H1 (cell line): Measurements from ENCODE around the gene NAA10. TPM values are rescaled to one million over a fixed set of nuclear protein-coding genes. Genes with fewer than 3 reads are reported as not detected.

Experiments used
- CTCF ChIA-PET: fragments of 300-600 bp; sonication (Branson Sonifier 250); formaldehyde crosslinking; loops from one replicate; lab custom pipeline; 2021; ENCODE audit not compliant: partially characterized antibody; lab: Charles Lee
- POLR2A ChIA-PET: fragments of 300-600 bp; sonication (Branson Sonifier 250); formaldehyde crosslinking; loops from one replicate; lab custom pipeline; 2021; ENCODE audit warnings: inconsistent platforms; ENCODE audit not compliant: partially characterized antibody; lab: Charles Lee
- DNase-seq, 2 experiments: peaks; one replicate each; pipeline versions ENCODE4 v3.0.0 to v3.0.0-alpha.2; 2010 to 2022; ENCODE audit warnings: low spot score in 2 of 2, low read depth in 1 of 2, mixed read lengths in 1 of 2
- FAIRE-seq: peaks from 2 replicates; lab custom pipeline; 2011; peaks lifted over from hg19 to GRCh38; lab: Jason Lieb, UNC
- H2AFZ ChIP-seq: 2 replicates; pipeline ENCODE4 v1.8.1; 2012; ENCODE audit warnings: low read length, inconsistent platforms
- H2AK5ac ChIP-seq: 2 replicates; pipeline ENCODE4 v1.6.1; 2013; ENCODE audit warnings: low read depth, low read length
- H2BK120ac ChIP-seq: replicated peaks from 2 replicates; pipeline ENCODE3; 2013; ENCODE audit warnings: low read depth, low read length, inconsistent platforms
- H2BK12ac ChIP-seq: 2 replicates; pipeline ENCODE4 v1.6.1; 2013; ENCODE audit warnings: low read depth, low read length
- H2BK15ac ChIP-seq: 2 replicates; pipeline ENCODE4 v1.6.1; 2013; ENCODE audit warnings: low read length
- H2BK20ac ChIP-seq: 2 replicates; pipeline ENCODE4 v1.6.1; 2013; ENCODE audit warnings: low read length
- H2BK5ac ChIP-seq: 2 replicates; pipeline ENCODE4 v1.6.1; 2013; ENCODE audit warnings: low read depth, low read length
- H3K14ac ChIP-seq: 2 replicates; pipeline ENCODE4 v1.6.1; 2013; ENCODE audit warnings: inconsistent platforms; ENCODE audit not compliant: insufficient read length
- H3K18ac ChIP-seq: 2 replicates; pipeline ENCODE4 v1.6.1; 2013; ENCODE audit warnings: low read length; ENCODE audit errors: extremely low read depth
- H3K23ac ChIP-seq: 2 replicates; pipeline ENCODE4 v1.6.1; 2013; ENCODE audit warnings: inconsistent platforms; ENCODE audit not compliant: insufficient read length
- H3K23me2 ChIP-seq: 2 replicates; pipeline ENCODE4 v1.6.1; 2013; ENCODE audit warnings: low read depth, low read length
- H3K27ac ChIP-seq: 2 replicates; pipeline ENCODE4 v1.6.1; 2011; ENCODE audit warnings: low read depth, low read length, inconsistent platforms
- H3K27me3 ChIP-seq, 4 experiments: replicated peaks in 1 of 4; 1 replicate in 1 of 4; 2 replicates in 3 of 4; pipeline versions ENCODE4 v1.6.1 to v1.8.1; 2011 to 2013; ENCODE audit warnings: low read length in 3 of 4, mild to moderate bottlenecking in 3 of 4, inconsistent platforms in 2 of 4, mixed read lengths in 2 of 4, moderate library complexity in 1 of 4; ENCODE audit not compliant: control insufficient read depth in 3 of 4, insufficient read depth in 3 of 4; ENCODE audit errors: extremely low read depth in 1 of 4
- H3K36me3 ChIP-seq, 4 experiments: 2 replicates each; pipeline versions ENCODE4 v1.6.1 to v1.8.1; 2011 to 2013; ENCODE audit warnings: mild to moderate bottlenecking in 4 of 4, low read length in 3 of 4, moderate library complexity in 2 of 4, control low read depth in 1 of 4, inconsistent platforms in 1 of 4; ENCODE audit not compliant: insufficient read depth in 4 of 4, control insufficient read depth in 2 of 4
- H3K4ac ChIP-seq: replicated peaks from 2 replicates; pipeline ENCODE3; 2013; ENCODE audit warnings: low read length, low read depth, mixed read lengths, inconsistent platforms; ENCODE audit not compliant: insufficient read length
- H3K4me1 ChIP-seq, 4 experiments: replicated peaks in 1 of 4; 1 replicate in 1 of 4; 2 replicates in 3 of 4; pipeline versions ENCODE4 v1.6.1 to v1.8.1; 2011 to 2013; ENCODE audit warnings: low read length in 3 of 4, inconsistent platforms in 2 of 4, mixed read lengths in 1 of 4; ENCODE audit not compliant: insufficient read depth in 4 of 4, control insufficient read depth in 3 of 4
- H3K4me2 ChIP-seq, 2 experiments: 2 replicates each; pipeline versions ENCODE4 v1.6.1 to v1.8.1; 2011 to 2013; ENCODE audit warnings: low read depth in 2 of 2, low read length in 2 of 2, control low read depth in 1 of 2, inconsistent platforms in 1 of 2, mild to moderate bottlenecking in 1 of 2; ENCODE audit not compliant: insufficient read depth in 1 of 2
- H3K4me3 ChIP-seq, 4 experiments: fragments of 200-600, 300-600 bp in 1 of 4; sonication (generic), shearing (Covaris generic), sonication (Bioruptor Twin) in 1 of 4; 2 replicates each; pipeline versions ENCODE4 v1.5.1 to v1.8.1; 2011 to 2016; ENCODE audit warnings: low read length in 4 of 4, low read depth in 3 of 4, control low read depth in 2 of 4, inconsistent platforms in 2 of 4, mild to moderate bottlenecking in 2 of 4, mixed read lengths in 1 of 4, moderate library complexity in 1 of 4; ENCODE audit not compliant: insufficient read depth in 2 of 4; ENCODE audit errors: extremely low read depth in 1 of 4
- H3K56ac ChIP-seq: replicated peaks from 2 replicates; pipeline ENCODE3; 2013; ENCODE audit warnings: low read depth, mild to moderate bottlenecking, mixed read lengths, low read length, inconsistent platforms; ENCODE audit not compliant: insufficient read length
- H3K79me1 ChIP-seq: 2 replicates; pipeline ENCODE4 v1.6.1; 2013; ENCODE audit warnings: low read depth, low read length, control low read depth
- H3K79me2 ChIP-seq, 2 experiments: 2 replicates each; pipeline versions ENCODE4 v1.6.1 to v1.8.1; 2012 to 2013; ENCODE audit warnings: low read length in 2 of 2, mild to moderate bottlenecking in 2 of 2, inconsistent platforms in 1 of 2; ENCODE audit not compliant: insufficient read depth in 2 of 2, control insufficient read depth in 1 of 2
- H3K9ac ChIP-seq, 4 experiments: replicated peaks in 1 of 4; 1 replicate in 1 of 4; 2 replicates in 3 of 4; pipeline versions ENCODE4 v1.6.1 to v1.8.1; 2011 to 2013; ENCODE audit warnings: low read depth in 3 of 4, low read length in 3 of 4, control low read depth in 2 of 4, mild to moderate bottlenecking in 2 of 4, moderate library complexity in 2 of 4, inconsistent platforms in 1 of 4; ENCODE audit errors: extremely low read depth in 1 of 4
- H3K9me3 ChIP-seq, 2 experiments: 2 replicates each; pipeline versions ENCODE4 v1.6.1 to v1.8.1; 2012 to 2013; ENCODE audit warnings: mild to moderate bottlenecking in 2 of 2, moderate library complexity in 2 of 2, control low read depth in 1 of 2, inconsistent platforms in 1 of 2, low read depth in 1 of 2, low read length in 1 of 2, mixed read lengths in 1 of 2; ENCODE audit not compliant: insufficient read depth in 2 of 2
- H4K20me1 ChIP-seq, 2 experiments: replicated peaks in 1 of 2; 2 replicates each; pipeline versions ENCODE3 to v1.8.1; 2011 to 2013; ENCODE audit warnings: inconsistent platforms in 2 of 2, low read length in 2 of 2, mild to moderate bottlenecking in 1 of 2; ENCODE audit not compliant: insufficient read depth in 2 of 2, control insufficient read depth in 1 of 2
- H4K5ac ChIP-seq: 2 replicates; pipeline ENCODE4 v1.6.1; 2013; ENCODE audit warnings: low read length, low read depth, mixed read lengths, inconsistent platforms; ENCODE audit not compliant: insufficient read length
- H4K8ac ChIP-seq: 2 replicates; pipeline ENCODE4 v1.8.0; 2013; ENCODE audit warnings: mild to moderate bottlenecking, moderate library complexity, low read length, inconsistent platforms; ENCODE audit not compliant: insufficient read depth; ENCODE audit errors: extremely low read depth
- H4K91ac ChIP-seq: replicated peaks from 2 replicates; pipeline ENCODE3; 2013; ENCODE audit warnings: low read length, mixed read lengths, inconsistent platforms; ENCODE audit not compliant: insufficient read length
- WGBS, 2 experiments: shearing (Covaris generic) in 1 of 2; methylation state at CpG; one replicate each; pipeline versions ENCODE4 v1.1.6 to v1.1.7; 2013 to 2015; ENCODE audit warnings: low lambda C conversion rate in 2 of 2, mixed read lengths in 2 of 2, inconsistent platforms in 1 of 2, low coverage in 1 of 2, missing lambda C conversion rate in 1 of 2; ENCODE audit not compliant: insufficient replicate concordance in 2 of 2, insufficient coverage in 1 of 2, insufficient read length in 1 of 2; ENCODE audit errors: extremely low coverage in 1 of 2, missing lambda C conversion rate in 1 of 2; 5-methylcytosine and 5-hydroxymethylcytosine counted together
- polyA plus RNA-seq, 7 experiments: library from polyadenylated mRNA; depleted of rRNA in 3 of 7; stranded (reverse) in 5 of 7; unstranded in 2 of 7; fragments of >200 nt in 5 of 7; fragments of 200-250 nt in 2 of 7; gene quantifications; 1 replicate in 5 of 7; 2 replicates in 1 of 7; 4 replicates in 1 of 7; pipeline versions ENCODE4 v1.2.1 to v1.2.3, GENCODE V29; 2011 to 2013; ENCODE audit warnings: missing spikeins in 2 of 7, mixed read lengths in 2 of 7
- total RNA-seq: library from RNA; stranded (reverse); fragmentation: NEBNext Ultra II Directional; extraction: Animal tissue kit (Norgen Biotek cat#: 25700); gene quantifications from 2 replicates; pipeline ENCODE4 v1.2.1, GENCODE V29; 2021

Gene NAA10
- total and polyA plus RNA-seq, 2 of the 8 experiments (the other 6 are each of a cell fraction or from before 2014, with no cell fraction given): 80.4 to 98.8 TPM

GRCh38 chrX:153969904-153970356 lies 35.1 kb upstream of the NAA10 start:
- H4K20me1 ChIP-seq: peaks cover 18 to 29% of the 10 kb centered on the region in 2 experiments
- FAIRE-seq: no peak
- whole genome bisulfite sequencing, 2 experiments: 0% methylated on average over 2 of the region's 26 CpGs; no CpG with 5 or more reads in 1 of the 2 experiments

More at GRCh38 chrX:153969904-153970356, 35.1 kb upstream of the NAA10 start:
- Histone ChIP-seq H4K91ac (no peak overlapping the region), H2AFZ (no peak overlapping the region), H3K9ac (peak overlapping the region in 2 of 4 experiments; percentile 8 to 30; a peak in 3 of 7 replicates), H2BK12ac (no peak overlapping the region), H3K4me3 (peak overlapping the region; percentile 64 to 99 (median 82)), H3K4ac (no peak overlapping the region), H4K5ac (no peak overlapping the region), H3K4me1 (peaks cover 4 to 26% (median 17%) of the 10 kb centered on the region in 4 experiments), H3K23ac (no peak overlapping the region), H3K27ac (no peak overlapping the region), H2BK20ac (no peak overlapping the region), H3K56ac (no peak overlapping the region), H3K79me1 (peaks cover 2% of the 10 kb centered on the region; the same call in 1 of the 2 replicates), H2AK5ac (no peak overlapping the region), H3K36me3 (no peaks in the 10 kb centered on the region), H2BK120ac (no peak overlapping the region), H3K9me3 (no peaks in the 10 kb centered on the region), H3K23me2 (peaks cover 8% of the 10 kb centered on the region; the same call in 1 of the 2 replicates), H3K14ac (no peak overlapping the region), H4K8ac (no peak overlapping the region), H2BK5ac (no peak overlapping the region), H3K27me3 (no peaks in the 10 kb centered on the region), H3K4me2 (peak overlapping the region; percentile 66 to 85), H3K18ac (no peak overlapping the region), H3K79me2 (peaks cover 44 to 58% of the 10 kb centered on the region in 2 experiments), H2BK15ac (no peak overlapping the region)
- no peak for DNase-seq
- POLR2A ChIA-PET: interaction anchor here (0.9 to 4.6 kb wide), 9 partner anchors 12 to 440 kb away, joined by 3 to 43 read pairs (median 5); partner anchors contain the start of genes ARHGAP4 and RENBP
- CTCF ChIA-PET: interaction anchor here (1.0 to 11.2 kb wide), 3 partner anchors 22 to 46 kb away, joined by 4 to 102 read pairs (median 5); partner anchors contain the start of gene RENBP
